ENCODE results near the gene ELOVL2.

DNA sequence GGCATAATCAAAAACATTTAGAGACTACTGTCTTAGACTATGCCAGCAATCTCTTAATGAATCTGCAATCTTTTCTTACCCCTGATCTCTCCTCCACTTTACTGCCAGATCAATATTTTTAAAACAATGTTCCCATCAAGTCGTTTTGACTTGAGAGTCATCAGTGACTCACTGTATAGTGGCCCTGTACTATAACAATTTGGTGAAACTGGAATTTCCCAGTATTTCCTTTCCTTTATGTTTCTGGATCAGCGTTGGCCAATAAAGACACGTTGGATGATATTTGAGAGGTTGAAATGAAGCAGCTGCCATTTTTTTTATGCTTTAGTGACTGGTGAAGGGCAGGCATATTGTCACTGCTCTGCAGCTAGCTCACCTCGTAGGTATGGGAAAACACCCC lies 39.4 kb upstream of the ELOVL2 start:
- no peak for TF ChIP-seq CTCF (optimal IDR thresholded peaks at IDR 0.05 in 1 of 3, IDR thresholded peaks at IDR 0.05 in 1 of 3, conservative IDR thresholded peaks at IDR 0.05 in 1 of 3; ENCODE audit: extremely low read depth in 1 of 3, insufficient read depth in 2 of 3, low read length in 3 of 3)
- no peak for TF ChIP-seq EZH2 (IDR thresholded peaks at IDR 0.05; ENCODE audit: low read length)
